ENCODE measurements around the gene ABCC12. TPM values are rescaled to one million over a fixed set of nuclear protein-coding genes. Genes with fewer than 3 reads are reported as not detected.

Gene ABCC12
- total and polyA plus RNA-seq, 2 donors (not counting 3 experiments of a cell fraction or from before 2014, with no cell fraction given): not detected

- Histone ChIP-seq H3K4me3 (replicated peaks in 1 of 3; ENCODE audit: insufficient read depth in 1 of 3, low read depth in 1 of 3, low read length in 3 of 3) (no peak overlapping the region), H3K27me3 (ENCODE audit: control insufficient read depth in 2 of 2, insufficient read depth in 2 of 2, low read length in 2 of 2) (peaks cover 0 to 6% of the 10 kb centered on the region in 2 experiments), H3K9me3 (replicated peaks; ENCODE audit: control insufficient read depth, insufficient read depth, low read length) (no peaks in the 10 kb centered on the region), H3K9me1 (replicated peaks; ENCODE audit: control insufficient read depth, extremely low read depth, insufficient read depth, low read length) (no peaks in the 10 kb centered on the region), H3K27ac (ENCODE audit: insufficient read depth, low read depth, low read length) (no peak overlapping the region), H3K79me2 (ENCODE audit: control insufficient read depth, insufficient read depth, low read length) (no peaks in the 10 kb centered on the region), H3K4me2 (ENCODE audit: insufficient read depth, low read length) (no peak overlapping the region), H3K4me1 (ENCODE audit: control insufficient read depth, extremely low read depth, insufficient read depth, low read length) (no peaks in the 10 kb centered on the region), H2AFZ (ENCODE audit: low read depth, low read length) (no peak overlapping the region), H3K9ac (replicated peaks; ENCODE audit: extremely low read depth, insufficient read depth, low read length) (no peak overlapping the region), H4K20me1 (replicated peaks; ENCODE audit: control insufficient read depth, extremely low read depth, insufficient read depth, low read length) (no peaks in the 10 kb centered on the region), H3K36me3 (ENCODE audit: control insufficient read depth in 2 of 2, extremely low read depth in 1 of 2, insufficient read depth in 2 of 2, low read length in 2 of 2) (no peaks in the 10 kb centered on the region)
- CTCF ChIA-PET: no interaction called here
- no peak for DNase-seq (ENCODE audit: low read depth, low spot score)
- dilution Hi-C loops (cut with MboI; ENCODE audit: extremely low pct_ligation_motif_present, low sequenced_read_pairs): no loop called here
- POLR2A ChIA-PET: no interaction called here
- TF ChIP-seq FOS (IDR thresholded peaks at IDR 0.05; ENCODE audit: borderline replicate concordance, insufficient read depth, low read length) (no peak), GATA2 (IDR thresholded peaks at IDR 0.05; ENCODE audit: insufficient read depth, insufficient read length, low read depth, low read length) (no peak), CTCF (IDR thresholded peaks at IDR 0.05; ENCODE audit: extremely low read depth in 1 of 2, insufficient read depth in 1 of 2, low read depth in 1 of 2, low read length in 2 of 2) (no peak), POLR2A (IDR thresholded peaks at IDR 0.05; ENCODE audit: low read depth, low read length) (no peak), POLR2AphosphoS5 (IDR thresholded peaks at IDR 0.05; ENCODE audit: insufficient read depth, low read depth, low read length) (no peak), JUN (IDR thresholded peaks at IDR 0.05; ENCODE audit: borderline replicate concordance, insufficient read depth, insufficient read length, low read depth) (no peak), EZH2 (IDR thresholded peaks at IDR 0.05; ENCODE audit: borderline replicate concordance, low read depth, low read length, severe bottlenecking) (no peak)
- TF ChIP-seq, protein P1, sequence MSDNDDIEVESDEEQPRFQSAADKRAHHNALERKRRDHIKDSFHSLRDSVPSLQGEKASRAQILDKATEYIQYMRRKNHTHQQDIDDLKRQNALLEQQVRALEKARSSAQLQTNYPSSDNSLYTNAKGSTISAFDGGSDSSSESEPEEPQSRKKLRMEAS (IDR thresholded peaks at IDR 0.05; ENCODE audit: insufficient read depth, insufficient read length): no peak
- no peak for FAIRE-seq
- no TSS peak for BruUV-seq (replicated peaks)
- intact Hi-C loops (cut with micrococcal nuclease): no loop called here
Measured at GRCh38 chr16:48133455-48134211, 22.2 kb downstream of the ABCC12 start.

Measured in endothelial cell of umbilical vein (primary cell).